ENCODE measurements around the gene FBXO45. TPM values are rescaled to one million over a fixed set of nuclear protein-coding genes. Genes with fewer than 3 reads are reported as not detected.

FBXO45 gene
- total and polyA plus RNA-seq, 2 of the 13 experiments (the other 11 are each of a cell fraction or from before 2014, with no cell fraction given) = 7.0 to 12.1 TPM

- TF ChIP-seq RNF219 (CRISPR knock-in tag; IDR thresholded peaks at IDR 0.05) = no peak
- TF ChIP-seq ARNT2 (CRISPR knock-in tag; IDR thresholded peaks at IDR 0.05; ENCODE audit: low read depth) = no peak
- 0 out of 2 replicates have a peak, but pooled peaks have one; percentile 25 for TF ChIP-seq PPARG (CRISPR knock-in tag; conservative IDR thresholded peaks at IDR 0.05)
- TF ChIP-seq LCORL (IDR thresholded peaks at IDR 0.05) = no peak
- TF ChIP-seq LCORL (CRISPR knock-in tag; IDR thresholded peaks at IDR 0.05) = no peak
- 0 out of 2 replicates have a peak, but pooled peaks have one; percentile 50 for TF ChIP-seq IRF2 (CRISPR knock-in tag; IDR thresholded peaks at IDR 0.05)
- no peak for TF ChIP-seq SOX6 (IDR thresholded peaks at IDR 0.05)
- TF ChIP-seq SOX6 (CRISPR knock-in tag; IDR thresholded peaks at IDR 0.05) = no peak
- no peak for TF ChIP-seq HNF1A (IDR thresholded peaks at IDR 0.05; ENCODE audit: low read depth)
- TF ChIP-seq HNF1A (CRISPR knock-in tag; IDR thresholded peaks at IDR 0.05; ENCODE audit: borderline replicate concordance) = no peak
- TF ChIP-seq SETDB1 (CRISPR knock-in tag; IDR thresholded peaks at IDR 0.05; ENCODE audit: borderline replicate concordance) = no peak
- no peak for TF ChIP-seq ZNF569 (CRISPR knock-in tag; IDR thresholded peaks at IDR 0.05; ENCODE audit: borderline replicate concordance)
- TF ChIP-seq PATZ1 (CRISPR knock-in tag; IDR thresholded peaks at IDR 0.05) = peak; percentile 53; the same call in 1 of the 2 replicates
- TF ChIP-seq ZNF484 (CRISPR knock-in tag; IDR thresholded peaks at IDR 0.05; ENCODE audit: borderline replicate concordance, low read depth) = no peak
- no peak for TF ChIP-seq NR2C2 (CRISPR knock-in tag; IDR thresholded peaks at IDR 0.05; ENCODE audit: borderline replicate concordance)
- TF ChIP-seq TBX3 (IDR thresholded peaks at IDR 0.05; ENCODE audit: borderline replicate concordance) = no peak
- no peak for TF ChIP-seq ZNF775 (CRISPR knock-in tag; IDR thresholded peaks at IDR 0.05; ENCODE audit: borderline replicate concordance)
- TF ChIP-seq MYC (CRISPR knock-in tag; IDR thresholded peaks at IDR 0.05; ENCODE audit: borderline replicate concordance) = 0 out of 2 replicates have a peak, but pooled peaks have one; percentile 15
- TF ChIP-seq KDM5A (IDR thresholded peaks at IDR 0.05; ENCODE audit: borderline replicate concordance, low read length) = no peak
- TF ChIP-seq ZNF414 (CRISPR knock-in tag; IDR thresholded peaks at IDR 0.05) = no peak
- peak; percentile 55 for TF ChIP-seq ZNF781 (CRISPR knock-in tag; IDR thresholded peaks at IDR 0.05; ENCODE audit: borderline replicate concordance, not compliant biosample characterization)
These were observed 63.7 kb downstream of the FBXO45 start (continued) for GRCh38 chr3:196632046-196632751.
